HG02642 (cell line): ENCODE results near the gene ATAD1.
"Not testable (repeated sequence)": the region's sequence is repeated elsewhere in the genome, so short reads cannot be mapped to it uniquely, and the experiment has no call there.

ENCODE experiments used
- ATAC-seq: cut with Tn5 transposase; IDR thresholded peaks from one replicate; pipeline ENCODE4 v1.9.1; 2021; ENCODE audit warnings: mild to moderate bottlenecking; ENCODE audit not compliant: unreplicated experiment, poor library complexity

Gene ATAD1

DNA sequence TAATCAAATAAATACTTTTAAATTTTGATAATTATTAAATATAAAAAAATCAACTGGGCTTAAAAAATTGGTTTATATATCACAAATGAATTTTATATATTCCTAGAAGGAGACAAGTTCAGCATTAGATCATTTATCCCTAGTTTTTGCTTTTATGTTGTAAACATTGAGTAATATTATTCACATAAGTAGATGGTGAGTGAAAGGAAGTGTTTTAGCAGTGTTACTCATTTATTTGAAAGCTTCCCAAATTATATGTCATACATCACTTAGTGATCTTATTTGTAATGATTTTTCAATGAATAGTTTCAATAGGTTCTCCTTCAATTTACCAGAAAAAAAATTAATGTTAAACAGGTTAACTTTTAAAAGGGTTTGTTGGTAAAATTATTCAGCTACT is 29.5 kb upstream of the ATAD1 start:
- ATAC-seq = no peak

DNA sequence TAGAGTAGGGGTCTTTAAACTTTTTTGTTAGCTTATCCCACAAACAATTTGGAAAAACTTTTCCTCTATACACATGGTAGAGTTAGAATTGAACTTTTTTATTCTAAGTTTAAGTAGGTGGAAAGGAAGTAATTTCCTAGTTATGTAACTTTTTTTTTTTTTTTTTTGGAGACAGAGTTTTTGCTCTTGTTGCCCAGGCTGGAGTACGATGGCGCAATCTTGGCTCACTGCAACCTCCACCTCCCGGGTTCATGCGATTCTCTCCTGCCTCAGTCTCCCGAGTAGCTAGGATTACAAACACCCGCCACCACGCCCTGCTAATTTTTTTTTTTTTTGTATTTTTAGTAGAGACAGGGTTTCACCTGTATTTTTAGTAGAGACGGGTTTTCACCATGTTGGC is 28.7 kb upstream of the ATAD1 start:
- ATAC-seq = not testable (repeated sequence)

GRCh38 chr10:87846023-87846422 is 28.0 kb upstream of the ATAD1 start:
- ATAC-seq = no peak

DNA sequence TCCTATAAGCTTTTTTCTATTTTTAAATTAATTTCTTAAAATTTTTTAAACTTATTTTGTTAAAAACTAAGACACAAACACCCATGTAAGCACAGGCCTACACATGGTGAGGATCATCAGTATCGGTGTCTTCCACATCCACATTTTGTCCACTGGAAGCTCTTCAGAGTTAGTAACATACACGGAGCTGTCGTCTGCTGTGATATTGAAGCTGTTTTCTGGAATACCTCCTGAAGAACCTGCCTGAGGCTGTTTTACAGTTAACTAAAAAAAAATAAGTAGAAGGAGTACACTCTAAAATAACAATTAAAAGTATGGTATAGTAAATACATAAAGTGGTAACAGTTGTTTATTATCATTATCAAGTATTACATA is 27.6 kb upstream of the ATAD1 start:
- no peak for ATAC-seq

DNA sequence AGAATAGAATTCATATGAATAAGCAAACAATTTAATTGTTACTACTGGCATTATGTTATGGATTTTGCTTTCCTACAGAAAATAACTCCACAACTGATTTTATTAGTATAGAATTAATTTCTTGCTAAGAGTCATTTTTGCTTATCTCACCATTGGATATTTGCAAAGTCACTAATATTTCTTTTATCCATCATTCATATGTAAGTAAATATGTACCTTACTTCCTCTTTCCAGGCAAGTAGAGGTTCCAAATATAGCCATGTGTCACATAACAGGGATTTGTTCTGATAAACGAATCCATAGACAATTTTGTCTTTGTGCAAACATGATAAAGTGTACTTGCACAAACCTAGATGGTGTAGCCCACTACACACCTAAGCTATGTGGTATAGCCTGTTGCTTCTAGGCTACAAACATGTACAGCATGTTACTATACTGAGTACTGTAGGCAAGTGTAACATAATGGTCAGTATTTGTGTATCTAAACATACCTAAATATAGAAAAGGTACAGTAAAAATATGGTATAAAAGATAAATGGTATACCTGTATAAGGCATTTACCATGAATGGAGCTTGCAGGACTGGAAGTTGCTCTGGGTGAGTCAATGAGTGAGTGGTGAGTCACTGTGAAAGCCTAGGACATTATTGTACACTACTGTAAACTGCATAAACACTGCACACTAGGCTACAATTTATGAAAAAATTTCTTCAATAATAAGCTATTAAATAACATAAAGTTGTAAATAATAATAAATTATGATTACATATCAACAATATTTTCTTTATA is 27.0 kb upstream of the ATAD1 start:
- ATAC-seq = no peak

DNA sequence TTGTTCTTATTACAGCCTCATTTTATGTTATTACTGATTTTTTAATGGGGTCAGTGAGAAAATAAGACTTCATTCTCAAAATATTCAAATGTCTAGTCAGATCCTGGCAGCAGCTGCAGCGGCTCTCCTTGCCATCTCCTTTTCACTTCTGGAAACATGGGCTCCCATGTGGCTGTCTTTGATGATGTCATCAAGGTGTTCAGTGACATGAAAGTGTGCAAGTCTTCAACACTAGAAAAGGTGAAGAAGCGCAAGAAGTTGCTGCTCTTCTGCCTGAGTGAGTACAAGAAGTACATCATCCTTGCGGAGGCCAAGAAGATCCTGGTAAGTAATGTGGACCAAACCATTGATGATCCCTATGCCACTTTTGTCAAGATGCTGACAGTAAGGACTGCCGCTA is 25.7 kb upstream of the ATAD1 start:
- no peak for ATAC-seq

- ATAC-seq = no peak
These were observed 24.9 kb upstream of the ATAD1 start for GRCh38 chr10:87842776-87843497.

GRCh38 chr10:87842220-87842641 is 24.2 kb upstream of the ATAD1 start:
- ATAC-seq = no peak

- no peak for ATAC-seq
These were observed 23.2 kb upstream of the ATAD1 start for GRCh38 chr10:87841186-87841585.

DNA sequence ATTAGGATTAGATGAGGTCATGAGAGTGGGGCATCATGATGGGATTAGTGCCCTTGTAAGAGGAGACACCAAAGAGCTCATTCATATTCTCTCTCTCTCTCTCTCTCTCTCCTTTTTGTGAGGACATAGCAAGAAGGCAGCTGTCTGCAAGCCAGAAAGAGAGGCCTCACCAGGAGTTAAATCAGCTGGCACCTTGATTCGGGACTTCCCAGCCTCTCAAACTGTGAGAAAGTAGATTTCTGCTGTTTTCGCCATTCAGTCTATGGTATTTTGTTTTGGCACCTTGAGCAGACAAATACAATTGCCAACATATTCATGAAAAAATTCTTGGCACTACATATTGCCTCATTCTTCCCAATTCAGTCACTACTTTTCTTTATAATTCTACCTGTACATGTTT is 20.6 kb upstream of the ATAD1 start:
- ATAC-seq = no peak

DNA sequence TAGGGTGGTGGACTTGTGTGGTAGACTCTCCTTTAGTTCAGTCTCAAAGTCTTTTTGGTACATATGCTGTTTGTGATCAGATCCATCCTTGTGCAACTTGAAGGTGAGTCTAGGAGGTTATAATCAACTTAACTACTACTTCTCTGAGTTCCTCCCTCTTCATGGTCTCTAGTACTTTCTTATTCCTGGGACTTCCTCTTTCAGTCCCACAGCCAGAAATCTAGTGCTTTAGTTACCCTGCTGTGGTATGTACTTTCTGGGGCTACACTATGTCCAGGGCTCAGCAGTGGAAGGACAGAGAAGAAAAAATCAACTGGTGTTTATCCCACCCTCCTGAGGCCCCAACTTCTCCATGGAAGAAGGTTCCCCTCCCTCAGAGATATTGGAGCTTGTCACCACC is 19.4 kb upstream of the ATAD1 start:
- ATAC-seq = no peak

- no peak for ATAC-seq
These were observed 18.1 kb upstream of the ATAD1 start for GRCh38 chr10:87836098-87836497.

DNA sequence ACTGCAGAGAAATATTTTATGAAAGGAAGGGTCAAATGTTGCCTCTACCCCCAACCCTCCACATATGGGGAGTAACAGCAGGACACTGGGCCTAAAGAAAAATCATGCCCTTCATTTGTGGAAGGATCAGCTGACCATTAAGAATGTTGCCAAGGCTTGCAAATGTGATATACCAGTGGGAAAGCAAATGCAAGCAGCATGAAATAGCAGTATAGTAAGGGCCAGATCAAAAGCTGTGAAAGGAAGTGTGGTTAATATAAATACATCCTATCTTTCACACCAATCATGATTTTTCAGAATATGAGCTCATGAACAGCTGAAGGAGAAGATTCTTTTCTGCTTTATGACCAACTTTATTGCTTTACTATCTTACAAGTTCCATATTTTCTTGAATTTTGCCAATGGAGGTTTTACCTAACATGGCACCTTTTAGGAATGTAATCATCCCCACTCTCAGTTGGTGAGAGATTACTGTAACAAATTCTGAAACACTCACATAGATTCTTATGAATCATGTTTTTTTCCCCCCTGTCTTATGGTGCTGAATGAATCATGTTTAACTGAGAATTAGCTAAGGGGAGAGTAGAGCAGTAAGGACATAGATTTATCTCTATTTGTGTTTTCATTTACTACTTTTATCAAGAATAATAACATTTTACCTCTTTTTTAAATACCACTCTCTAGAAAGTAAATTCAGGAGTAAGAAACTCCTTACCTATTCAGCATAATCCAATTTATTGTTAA is 12.1 kb upstream of the ATAD1 start:
- no peak for ATAC-seq

DNA sequence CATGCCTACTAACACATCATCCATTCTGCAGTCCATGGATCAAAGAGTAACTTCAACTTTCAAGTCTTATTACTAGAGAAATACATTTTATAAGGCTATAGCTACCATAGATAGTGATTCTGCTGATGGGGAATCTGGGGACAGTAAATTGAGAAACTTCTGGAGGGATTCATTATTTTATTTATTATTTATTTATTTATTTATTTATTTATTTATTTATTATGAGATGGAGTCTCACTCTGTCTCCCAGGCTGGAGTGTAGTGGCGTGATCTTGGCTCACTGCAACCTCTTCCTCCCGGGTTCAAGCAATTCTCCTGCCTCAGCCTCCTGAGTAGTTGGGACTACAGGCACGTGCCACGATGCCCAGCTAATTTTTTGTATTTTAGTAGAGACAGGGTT is 11.0 kb upstream of the ATAD1 start:
- not testable (repeated sequence) for ATAC-seq

DNA sequence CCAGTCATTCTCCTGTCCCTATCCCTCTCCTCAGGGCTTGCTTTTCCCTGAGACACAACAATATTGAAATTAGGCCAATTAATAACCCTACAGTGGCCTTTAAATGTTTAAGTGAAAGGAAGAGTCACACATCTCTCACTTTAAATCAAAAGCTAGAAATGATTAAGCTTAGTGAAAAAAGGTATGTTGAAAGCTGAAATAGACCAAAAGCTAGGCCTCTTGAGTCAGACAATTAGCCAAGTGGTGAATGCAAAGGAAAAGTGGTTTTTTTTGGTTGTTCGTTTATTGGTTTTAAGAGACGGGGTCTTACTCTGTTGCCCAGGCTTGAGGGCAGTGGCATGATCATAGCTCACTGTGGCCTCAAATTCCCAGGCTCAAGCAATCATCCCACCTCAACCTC is 9.7 kb upstream of the ATAD1 start:
- ATAC-seq = no peak

DNA sequence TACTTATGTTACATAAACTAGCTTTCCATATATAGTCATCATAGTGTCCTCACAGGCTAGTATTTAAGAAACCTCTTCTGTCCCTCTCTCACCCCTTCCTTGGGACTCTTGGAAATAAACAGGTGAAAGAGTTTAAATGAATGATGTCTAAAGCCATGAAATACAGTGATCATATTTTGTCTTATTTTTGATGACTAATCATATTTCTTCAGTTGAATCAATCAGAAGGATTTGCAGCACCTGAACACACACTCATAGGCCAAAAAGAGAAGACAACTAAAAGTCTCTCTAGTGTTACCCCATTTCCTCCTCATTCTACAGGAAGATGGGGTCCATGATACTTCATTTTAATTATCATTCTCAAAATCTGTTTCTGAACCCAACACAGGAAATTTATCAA is 8.6 kb upstream of the ATAD1 start:
- no peak for ATAC-seq

GRCh38 chr10:87819289-87819585 is 1.2 kb upstream of the ATAD1 start:
- ATAC-seq = no peak

DNA sequence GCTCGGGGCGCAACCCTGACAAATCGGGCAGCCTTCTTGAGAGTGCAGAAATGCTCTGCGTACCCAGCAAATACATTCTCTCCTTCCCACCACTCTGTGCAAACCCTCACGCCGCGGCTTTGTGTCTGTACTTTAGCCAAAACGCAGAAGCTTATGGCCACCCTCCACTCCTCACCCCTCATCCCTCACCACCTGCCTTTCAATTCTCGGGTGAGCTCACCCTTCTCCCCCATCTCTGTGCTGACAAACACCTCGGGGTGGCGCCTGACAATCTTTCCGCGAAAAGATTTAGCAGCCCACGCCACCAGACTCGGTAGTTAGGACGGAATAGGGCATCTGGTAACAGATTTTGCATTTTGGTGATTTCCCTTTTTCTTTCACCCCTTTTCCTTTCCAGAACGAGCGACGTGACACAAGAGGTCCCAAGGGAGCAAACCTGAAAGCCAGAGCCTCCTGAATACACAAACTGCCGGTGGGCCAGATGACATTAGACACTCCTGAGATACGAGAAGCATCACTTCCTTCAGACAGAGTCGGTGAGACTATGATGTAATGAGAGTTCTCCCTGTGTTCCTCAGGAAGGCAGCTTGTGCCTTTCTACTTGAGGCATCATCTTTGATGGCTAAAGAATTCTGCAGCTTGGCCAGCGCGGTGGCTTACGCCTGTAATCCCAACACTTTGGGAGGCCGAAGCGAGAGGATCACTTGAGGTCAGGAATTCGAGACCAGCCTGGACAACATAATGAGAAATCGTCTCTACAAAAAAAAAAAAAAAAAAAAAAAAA is 671 bp upstream of the ATAD1 start:
- ATAC-seq = peak; percentile 61

GRCh38 chr10:87816898-87817608 is 973 bp downstream of the ATAD1 start:
- no peak for ATAC-seq
